NB4 (cell line): ENCODE data around the gene TUBA1C.

Experiments used
- CTCF ChIP-seq: IDR thresholded peaks from one replicate; pipeline ENCODE4 v1.5.1; 2012; ENCODE audit warnings: low read depth, low read length
- MAX ChIP-seq: IDR thresholded peaks from 2 replicates; pipeline ENCODE4 v1.6.1; 2011; ENCODE audit warnings: low read depth, low read length
- MYC ChIP-seq: IDR thresholded peaks from 2 replicates; pipeline ENCODE4 v1.6.1; 2011; ENCODE audit warnings: low read depth, low read length
- POLR2A ChIP-seq: IDR thresholded peaks from 2 replicates; pipeline ENCODE4 v1.6.1; 2011; ENCODE audit warnings: mild to moderate bottlenecking; ENCODE audit not compliant: insufficient read length; ENCODE audit errors: extremely low read depth

GRCh38 chr12:49260571-49261363, 4.1 kb upstream of the TUBA1C start:
- no peak for TF ChIP-seq CTCF
- no peak for TF ChIP-seq MAX
- TF ChIP-seq MYC = no peak
- no peak for TF ChIP-seq POLR2A
